Embryonic facial prominence (tissue), 1 donor: ENCODE data around the gene BCAR1.

Experiments
- DNase-seq: peaks from one replicate; pipeline ENCODE4 v3.0.0-alpha.2; 2016; ENCODE audit errors: extremely low spot score

BCAR1 gene

DNA sequence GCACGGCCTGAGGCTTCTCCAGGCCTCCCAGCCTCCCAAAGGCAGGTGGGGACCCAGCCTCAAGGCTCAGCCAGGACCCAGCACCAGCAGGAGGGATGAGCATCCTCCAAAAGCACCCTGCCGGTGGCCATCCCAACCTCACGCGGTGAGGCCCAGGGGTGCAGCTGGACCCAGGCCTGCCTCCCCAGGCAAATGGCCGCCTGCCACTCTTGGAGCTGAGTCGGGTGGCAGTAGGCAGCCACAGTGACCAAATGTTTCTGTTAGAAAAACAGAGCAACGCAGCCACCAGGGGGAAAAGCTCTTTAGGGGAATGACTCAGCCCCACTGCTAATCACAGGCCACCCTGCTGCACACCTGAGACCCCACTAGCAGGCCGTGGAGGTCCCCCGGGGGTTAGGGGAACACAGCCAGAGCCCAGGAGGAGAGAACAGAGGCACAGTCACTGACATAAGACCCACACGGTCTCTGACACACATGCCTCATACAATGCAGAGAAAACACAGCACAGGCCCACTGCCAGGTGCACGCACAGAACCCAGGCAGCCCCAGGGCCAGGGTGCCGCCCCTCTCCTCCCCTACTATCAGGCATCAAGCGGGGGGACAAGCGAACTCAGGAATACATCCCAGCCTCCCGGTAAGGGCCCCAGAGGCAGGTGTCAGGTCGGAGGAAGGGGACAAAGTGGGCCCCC lies 12.4 kb downstream of the BCAR1 start:
- no peak for DNase-seq

DNA sequence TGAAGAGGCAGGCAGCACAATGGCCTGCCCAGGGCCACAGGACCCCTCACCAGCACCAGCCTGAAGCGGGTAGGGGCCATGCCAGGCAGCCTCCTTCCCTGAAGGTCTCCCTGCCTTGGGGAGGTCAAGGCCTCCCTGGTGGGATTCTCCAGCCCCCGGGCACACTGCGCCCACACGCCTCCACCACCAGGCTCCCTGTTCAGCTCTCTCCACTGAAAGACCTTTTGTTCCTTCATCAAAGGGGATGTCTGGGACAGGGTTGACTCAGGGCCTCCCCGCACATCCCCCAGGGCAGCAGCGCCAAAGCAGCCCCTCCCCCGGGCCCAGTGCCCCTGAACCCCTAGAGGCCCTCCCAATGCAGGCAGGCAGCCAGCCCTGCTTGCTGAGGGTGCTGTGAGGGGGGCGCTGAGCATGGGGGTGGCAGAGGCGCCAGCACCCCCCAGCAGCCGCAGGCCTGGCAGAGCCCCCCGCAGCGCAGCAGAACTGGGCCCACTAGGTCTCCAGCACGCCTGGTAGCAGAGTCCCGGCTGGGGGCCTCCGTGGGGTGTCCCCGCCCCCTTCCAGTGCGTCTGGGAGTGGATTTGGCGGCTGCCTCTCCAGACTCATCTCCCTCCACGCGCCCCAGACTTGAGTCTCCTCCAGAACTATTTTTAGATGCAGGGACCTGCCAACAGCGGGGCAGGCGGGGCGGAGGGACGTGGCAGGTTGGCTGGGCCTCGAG lies 13.1 kb downstream of the BCAR1 start:
- DNase-seq, result peak; percentile 76

DNA sequence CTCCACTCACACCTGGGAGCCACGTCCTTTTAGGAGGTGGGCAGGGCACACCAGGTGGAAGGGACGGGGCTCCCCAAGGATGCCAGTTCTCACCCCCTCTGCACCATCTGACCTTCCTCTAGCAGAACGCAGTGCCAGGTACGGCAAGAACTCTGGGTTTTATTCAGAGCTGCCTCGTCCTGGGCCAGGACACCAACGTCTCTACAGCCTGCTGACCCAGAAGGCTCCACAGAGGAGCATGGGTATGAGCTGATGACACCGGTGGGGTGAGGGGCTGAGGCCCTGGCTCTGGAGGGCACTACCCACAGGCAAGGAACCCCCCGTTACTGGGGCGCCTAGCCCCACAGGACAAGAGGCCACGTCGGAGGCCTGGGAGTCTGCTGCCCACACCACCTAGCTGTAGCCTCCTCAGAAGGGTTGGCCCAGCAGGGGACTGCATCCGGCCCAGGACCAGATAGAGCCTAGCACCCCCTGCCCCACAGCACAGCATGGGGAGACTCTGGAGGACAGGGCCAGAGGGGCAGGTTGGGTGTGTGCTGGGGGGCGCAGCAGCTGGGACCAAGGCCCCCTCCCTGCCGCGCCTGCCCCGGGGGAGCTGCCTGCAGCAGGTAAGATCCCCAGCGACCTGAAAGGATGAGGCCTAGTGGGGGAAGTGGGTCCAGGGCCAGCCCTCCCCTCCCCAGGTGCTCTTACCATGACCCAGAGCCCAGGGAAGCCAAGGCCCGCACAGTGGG lies 13.9 kb downstream of the BCAR1 start:
- DNase-seq, result no peak

DNA sequence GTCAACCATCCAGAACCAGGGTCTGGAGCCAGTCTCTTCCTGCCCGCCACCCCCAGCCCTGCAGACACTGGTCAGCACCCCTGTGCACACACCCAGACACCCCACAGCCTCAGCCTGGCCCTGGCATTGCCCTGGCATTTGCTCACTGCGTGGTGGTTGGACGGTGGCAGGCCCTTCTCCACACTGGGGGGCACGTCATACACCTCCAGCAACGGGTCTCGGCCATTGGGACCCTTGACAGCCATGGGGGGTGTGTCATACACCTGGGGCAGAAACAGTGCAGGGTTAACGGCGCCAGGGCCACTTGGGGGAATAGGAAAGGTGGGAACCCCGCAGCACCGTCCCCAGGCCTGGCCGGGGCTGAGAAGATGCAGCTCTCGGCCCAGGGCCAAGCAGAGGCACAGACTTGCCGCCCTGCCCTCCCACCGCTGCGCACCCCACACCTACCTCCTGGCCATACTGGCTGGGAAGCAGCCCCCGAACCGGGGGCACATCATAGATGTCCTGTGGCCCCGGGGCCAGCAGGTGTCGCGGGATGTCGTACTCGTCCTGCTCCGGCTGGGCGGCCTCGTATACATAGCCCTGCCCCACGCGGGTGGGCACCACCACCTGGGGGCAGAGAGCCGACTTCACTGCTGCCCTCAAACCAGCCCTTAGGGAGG lies 14.6 kb downstream of the BCAR1 start:
- DNase-seq, result no peak

DNA sequence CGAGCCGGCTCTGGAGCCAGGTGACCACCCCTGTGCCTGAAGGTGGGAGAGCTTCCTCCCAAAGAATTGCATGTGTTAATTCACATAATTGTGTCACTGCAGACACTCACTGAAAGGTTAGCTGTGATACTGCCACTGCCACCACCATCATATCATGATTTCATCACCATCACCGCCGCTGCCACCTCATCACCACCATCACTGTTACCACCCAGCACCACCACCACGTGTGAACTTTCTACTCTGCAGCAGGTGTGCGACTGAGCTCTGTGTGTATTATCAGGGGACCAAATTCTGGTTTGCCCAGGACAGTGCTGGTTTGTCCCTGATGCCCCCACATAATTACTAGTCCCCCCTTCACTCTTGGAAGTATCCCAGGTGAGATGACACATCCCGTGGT lies 15.2 kb downstream of the BCAR1 start:
- DNase-seq, result no peak

DNA sequence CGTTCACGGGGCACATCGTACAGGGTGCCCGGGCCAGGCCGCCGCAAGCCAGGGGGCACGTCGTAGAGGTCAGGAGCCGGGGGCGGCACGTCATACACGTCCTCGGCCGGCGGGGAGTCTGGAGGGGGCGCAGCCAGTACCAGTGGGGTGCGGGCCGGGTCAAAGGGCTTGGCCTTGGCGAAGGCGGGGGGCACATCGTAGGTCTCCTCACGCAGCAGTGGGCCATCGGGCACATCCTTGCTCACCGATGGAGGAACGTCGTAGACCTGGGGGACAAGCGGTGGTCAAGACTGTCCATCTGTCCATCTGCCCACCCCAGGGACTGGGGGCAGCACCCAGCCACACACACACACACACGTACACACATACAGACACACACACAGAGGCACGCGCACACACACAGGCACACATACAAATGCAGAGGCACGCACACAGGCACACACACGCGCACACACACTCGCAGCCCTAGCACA lies 15.7 kb downstream of the BCAR1 start:
- DNase-seq, result no peak

DNA sequence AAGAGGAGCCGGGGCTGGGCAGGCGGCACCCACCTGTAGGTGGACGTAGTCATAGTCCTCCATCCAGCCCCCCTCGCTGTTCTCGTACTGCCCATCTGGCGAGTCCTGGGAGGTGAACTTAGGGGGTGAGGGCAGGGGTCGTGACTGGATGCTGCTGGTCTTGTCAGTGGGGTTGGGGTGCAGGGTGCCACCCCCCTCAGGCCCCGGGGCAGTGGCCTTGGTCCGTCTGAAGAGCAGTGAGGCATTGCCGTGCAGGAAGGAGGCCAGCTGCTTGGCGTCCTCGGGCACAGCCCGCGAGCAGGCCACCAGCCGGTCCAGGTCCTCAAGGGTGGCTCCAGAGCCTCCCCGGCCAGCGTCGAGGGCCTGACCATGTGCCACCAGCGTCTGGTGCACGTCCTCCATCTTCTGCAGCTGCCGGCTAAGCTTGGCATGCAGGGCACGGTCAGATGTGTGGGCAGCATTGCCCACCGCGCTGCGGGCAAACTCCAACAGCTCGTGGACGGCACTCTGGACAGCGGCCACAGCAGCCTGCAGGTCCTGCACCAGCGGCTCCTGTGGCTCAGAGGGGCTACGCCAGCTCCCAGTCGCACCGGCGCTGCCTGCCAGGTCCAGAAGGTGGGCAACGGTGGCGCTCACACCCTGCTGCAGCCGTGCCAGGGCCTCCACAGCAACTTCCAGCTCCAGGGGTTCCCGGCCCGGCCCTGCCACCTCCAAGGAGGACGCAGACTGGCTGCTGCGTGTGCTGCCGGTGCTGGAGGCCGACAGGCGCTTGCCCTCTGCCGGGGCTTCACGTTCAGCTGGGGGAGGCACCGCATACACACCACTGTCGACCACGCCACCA lies 16.3 kb downstream of the BCAR1 start:
- DNase-seq, result no peak

DNA sequence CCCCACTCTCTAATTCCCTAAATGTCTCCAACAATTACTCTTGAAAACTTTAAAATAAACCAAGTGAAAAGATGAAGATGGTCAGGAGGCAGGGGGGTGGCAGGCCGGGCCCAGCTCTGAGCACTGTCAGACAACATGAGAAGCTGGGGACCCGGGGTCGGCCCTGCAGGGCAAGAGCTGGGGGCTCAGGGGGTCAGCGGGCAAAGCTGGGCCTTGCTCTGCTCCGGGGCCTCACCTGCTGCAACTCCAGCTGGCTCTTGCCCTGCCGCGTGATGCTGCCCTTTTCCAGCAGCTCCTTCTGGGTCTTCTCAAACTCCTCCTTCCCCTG lies 17.8 kb downstream of the BCAR1 start:
- DNase-seq, result no peak

DNA sequence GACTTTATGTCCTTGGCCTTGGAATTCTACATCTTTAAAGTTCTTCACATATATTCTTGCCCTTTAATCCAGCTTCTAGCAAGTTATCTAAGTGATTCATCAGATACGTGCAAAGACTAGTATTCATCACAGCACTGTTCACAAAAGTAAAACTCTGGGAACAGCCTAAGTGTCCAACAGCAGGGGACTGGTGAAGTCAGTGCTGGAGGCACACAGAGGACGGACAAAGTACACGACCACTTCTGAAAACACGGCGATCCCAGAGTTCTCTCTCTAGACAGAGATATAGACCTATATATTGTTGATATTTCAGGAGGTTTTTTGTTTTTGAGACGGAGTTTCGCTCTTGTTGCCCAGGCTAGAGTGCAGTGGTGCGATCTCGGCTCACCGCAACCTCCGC lies 19.9 kb downstream of the BCAR1 start:
- no peak for DNase-seq

DNA sequence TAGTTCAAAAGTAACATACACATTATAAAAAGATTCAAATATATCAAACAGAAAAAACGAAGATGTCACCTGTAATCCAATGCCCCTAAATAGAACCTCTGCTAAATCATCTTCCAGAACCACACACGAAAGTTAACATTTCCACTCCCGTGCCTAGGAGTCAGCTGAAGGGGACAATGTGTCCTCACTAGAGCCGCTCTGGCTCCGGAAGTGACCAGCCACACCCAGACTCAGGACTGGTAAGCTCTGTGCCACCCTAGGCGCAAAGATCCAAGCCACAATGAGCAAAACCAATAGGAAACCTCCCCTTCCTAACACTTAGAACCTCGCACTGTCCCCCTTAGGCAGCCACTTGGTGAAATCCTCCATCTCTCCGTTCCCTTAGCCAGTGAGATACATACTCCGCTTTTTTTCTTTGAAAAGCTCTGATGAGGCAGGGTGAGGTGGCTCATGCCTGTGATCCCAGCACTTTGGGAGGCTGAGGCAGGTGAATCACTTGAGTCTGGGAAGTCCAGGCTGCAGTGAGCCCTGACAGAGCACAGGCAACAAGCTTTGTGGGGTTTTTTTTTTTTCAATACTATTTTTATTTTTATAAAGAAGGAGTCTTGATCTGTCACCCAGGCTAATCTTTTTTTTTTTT lies 20.8 kb downstream of the BCAR1 start:
- DNase-seq, result no peak

DNA sequence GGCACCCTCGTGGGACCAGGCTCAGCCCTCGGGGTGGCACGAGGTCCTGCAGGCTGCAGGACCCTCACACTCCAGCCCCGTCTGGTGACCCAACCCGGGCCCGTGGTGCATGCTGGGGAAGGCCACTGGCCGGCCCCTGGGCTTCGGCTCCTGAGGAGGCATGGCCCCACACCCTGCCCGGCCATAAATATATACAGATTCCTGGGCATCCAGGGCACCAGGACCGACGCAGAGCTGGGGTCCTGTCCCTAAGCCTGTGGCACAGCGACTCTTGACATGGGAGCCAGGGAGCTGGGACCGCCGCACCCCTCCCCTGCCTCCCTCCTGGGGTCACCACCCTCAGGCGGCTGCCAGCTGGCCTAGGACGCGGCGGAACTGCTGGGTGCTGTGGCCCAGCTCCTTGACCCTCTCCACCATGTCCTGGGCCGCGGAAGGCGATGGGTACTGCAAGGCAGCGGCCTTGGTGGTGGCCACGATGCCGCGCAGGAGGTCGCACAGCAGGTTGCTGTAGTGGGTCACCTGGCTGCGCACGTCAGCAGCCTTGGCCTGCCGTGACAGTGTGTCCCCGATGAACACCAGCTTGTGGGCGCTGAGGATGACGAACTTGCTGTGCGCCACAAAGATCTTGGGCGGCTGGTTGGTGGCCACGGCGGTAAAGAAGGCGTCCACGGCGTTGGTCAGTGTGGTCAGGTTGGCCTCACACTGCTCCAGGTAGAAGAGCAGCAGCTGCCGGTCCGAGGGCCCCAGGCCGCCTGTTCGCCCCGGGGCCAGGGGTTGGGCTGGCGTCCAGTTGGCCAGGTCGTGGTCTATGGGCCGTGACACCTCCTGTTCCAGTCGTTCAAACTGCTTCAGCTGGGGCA lies 22.0 kb downstream of the BCAR1 start:
- DNase-seq, result no peak

DNA sequence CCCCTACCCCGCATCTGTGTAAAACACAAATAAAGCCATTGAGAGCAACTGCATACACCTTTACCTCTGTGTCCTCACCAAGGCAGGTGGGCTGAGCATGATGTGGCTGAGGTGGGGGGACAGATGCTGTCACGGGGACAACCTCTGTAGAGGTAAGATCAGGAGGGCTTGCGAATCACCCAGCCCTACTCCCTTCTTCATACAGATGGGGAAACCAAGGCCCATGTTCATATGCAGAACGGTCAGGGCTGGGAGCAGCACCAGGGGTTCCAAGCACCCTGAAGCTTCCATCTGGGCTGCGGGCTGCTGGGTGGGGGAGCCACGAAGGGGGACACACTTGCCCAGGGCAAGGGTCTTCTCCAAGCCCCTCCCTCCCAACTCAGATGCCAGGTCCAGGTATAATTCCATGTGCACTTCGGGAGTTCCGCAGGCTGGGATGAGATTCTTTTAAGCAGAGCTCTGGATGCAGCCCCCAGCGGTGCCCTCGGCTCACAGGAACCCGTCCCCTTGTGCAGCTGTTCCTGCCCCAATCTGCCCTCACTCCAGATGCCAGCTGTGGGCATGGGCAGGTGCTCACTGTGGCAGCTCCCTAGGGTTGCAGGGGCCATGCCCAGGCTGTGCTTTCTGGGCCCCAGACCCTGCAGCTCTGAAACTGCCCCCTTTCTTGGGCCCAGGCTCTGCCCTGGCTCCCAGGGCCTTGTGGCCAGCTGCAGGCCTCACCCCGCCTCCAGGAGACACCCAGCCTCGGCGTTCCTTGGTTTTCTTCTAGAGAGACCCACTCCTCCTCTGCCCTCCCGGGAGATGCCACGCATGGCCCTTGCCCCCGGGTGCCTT lies 23.1 kb downstream of the BCAR1 start:
- DNase-seq, result no peak

DNA sequence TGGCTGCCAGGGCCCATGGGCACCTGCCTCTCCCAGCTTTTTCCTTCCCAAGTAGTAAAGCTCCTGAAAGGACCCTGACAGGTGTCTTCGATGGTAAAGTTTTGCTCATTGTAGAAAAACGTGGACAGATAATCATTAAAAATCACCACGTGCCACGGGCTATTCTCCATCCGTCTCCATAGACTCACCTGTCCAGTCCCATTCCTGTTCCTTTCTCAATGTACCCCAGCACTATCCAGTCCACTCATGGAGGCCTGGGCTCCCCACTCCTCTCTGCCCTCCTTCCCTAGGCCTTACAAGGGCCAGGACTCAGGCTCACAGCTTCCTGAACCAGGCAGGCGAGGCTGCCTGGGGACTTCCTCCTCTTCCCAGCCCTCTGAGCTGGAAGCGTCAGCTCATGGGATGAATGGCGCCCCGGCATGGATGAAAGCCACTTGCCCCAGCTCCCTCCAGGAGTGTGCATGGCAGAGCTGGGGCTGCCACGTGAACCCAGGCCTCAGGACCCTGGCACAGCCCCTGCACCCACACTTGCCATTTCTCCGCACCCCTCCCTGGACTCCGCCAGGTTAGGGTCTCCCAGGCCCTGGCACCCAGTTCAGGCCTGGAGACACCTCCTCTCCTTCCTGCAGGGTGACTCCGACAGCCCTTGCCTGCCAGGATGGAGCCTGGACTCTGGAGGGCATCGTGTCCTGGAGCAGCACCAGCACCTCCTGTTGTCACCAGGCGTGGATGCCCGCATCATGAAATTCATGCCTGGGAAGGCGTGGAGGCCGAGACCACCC lies 23.9 kb downstream of the BCAR1 start:
- no peak for DNase-seq

DNA sequence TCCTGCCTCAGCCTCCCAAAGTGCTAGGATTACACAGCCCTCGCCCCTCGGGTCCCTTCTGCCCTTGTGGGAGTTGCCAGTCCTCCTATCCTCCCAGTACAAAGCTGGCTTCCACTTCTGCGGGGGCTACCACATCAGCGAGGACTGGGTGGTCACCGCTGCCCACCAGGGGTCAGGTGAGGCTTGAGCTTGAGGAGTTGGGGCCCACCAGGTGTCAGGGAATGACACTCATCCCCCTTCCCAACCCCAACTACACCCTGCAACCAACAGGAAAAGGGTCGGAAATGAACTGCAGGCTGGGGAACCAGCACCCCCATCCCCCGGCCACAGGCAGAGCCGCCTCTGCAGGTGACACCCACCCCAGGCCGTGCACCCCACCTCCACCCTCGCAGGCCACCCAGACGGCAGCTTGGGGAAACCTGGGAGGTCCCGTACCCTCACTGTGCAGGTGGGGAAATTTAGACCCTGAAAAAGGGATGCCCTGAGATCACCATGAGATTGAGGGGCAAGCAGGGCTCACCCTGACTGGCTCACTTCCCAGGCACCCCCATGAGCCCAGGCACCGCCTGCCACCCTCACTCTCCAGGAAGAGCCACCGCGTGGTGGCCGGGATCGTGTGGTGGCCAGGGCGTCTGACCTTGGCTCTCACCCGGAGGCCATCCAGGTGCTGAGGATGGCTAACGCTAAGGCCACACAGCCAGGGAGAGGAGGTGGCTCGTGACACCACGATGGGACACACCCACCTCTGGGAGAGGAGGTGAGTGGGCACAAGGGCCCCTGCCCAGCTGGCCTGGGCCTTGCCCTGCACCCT lies 24.7 kb downstream of the BCAR1 start:
- DNase-seq, result no peak

DNA sequence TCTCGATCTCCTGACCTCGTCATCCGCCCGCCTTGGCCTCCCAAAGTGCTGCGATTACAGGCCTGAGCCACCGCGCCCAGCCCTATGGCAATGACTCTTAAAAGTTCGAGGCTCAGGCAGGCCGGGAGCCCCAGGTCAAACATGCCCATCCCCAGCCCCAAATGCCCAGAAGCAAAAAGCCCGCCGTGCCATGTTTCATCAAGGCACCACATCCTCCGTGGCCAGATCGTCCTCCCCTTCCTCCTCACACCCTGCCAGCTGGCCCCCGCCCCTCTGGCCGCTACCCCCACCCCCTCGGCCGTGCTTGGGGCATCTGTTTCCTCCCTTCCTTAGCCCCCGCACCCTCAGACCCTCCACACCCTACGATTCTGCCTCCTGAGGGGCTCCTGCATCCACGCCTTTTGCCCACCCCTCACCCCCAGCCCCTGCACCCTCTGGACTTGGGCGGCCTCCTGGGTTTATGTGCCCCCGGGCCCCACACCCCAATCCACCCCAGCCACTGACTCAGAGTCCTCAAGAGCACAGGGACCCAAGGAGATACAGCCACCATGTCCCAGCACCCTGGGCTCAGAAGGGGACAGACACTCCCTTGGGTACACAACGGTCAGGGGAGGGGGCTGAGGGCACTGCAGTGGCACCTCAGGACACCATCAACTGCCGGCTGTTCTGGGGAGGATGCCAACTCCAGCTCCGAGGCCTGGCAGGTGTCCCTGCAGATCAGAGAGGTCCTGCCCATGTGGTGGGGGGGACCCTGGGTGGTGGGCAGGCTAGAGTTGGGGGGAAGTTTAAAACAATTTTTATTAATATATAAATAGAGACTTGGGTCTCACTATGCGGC lies 25.5 kb downstream of the BCAR1 start:
- DNase-seq, result no peak

DNA sequence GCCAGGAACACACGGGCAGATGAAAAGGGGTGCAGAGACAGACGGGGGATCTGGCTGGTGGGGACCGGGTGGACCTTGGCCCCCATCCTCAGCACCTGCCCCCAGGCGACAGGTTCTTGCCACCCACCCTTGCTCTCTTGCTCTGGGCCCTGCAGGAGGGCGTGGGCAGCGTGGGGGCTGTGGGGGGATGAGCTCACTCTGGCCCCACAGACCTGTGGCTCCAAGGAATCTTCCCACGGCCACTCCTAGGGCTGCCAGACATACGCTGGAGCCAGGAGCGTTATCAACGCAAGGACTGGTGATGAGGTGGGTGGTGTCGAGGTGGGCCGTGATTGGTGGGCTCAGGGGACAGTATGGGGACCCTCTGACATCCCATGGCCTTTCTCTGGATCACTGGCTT lies 26.3 kb downstream of the BCAR1 start:
- no peak for DNase-seq
